Chondrocyte (in vitro differentiated cells): ENCODE results near the gene SFRP2. TPM values are rescaled to one million over a fixed set of nuclear protein-coding genes. Genes with fewer than 3 reads are reported as not detected.

Experiments used
- DNase-seq: peaks from one replicate; pipeline ENCODE4 v3.0.0; 2021; ENCODE audit warnings: mixed read lengths, low spot score
- H3K27ac Mint-ChIP-seq: one replicate; pipeline ENCODE4 v1.8.0; 2021; ENCODE audit warnings: mild to moderate bottlenecking, moderate library complexity, mixed read lengths; ENCODE audit not compliant: unreplicated experiment
- H3K27me3 Mint-ChIP-seq: 2 replicates; pipeline ENCODE4 v1.8.0; 2021; ENCODE audit warnings: low read depth, mixed read lengths
- H3K36me3 Mint-ChIP-seq: 2 replicates; pipeline ENCODE4 v1.8.0; 2021; ENCODE audit warnings: low read depth, mixed read lengths
- H3K4me1 Mint-ChIP-seq: 2 replicates; pipeline ENCODE4 v1.8.0; 2021; ENCODE audit warnings: low read depth, mild to moderate bottlenecking, mixed read lengths
- H3K4me3 Mint-ChIP-seq: one replicate; pipeline ENCODE4 v1.8.0; 2021; ENCODE audit warnings: mild to moderate bottlenecking, moderate library complexity, mixed read lengths; ENCODE audit not compliant: unreplicated experiment
- H3K9me3 Mint-ChIP-seq: 2 replicates; pipeline ENCODE4 v1.8.0; 2021; ENCODE audit warnings: low read depth, mixed read lengths
- CTCF ChIP-seq: fragments of 200-600 bp; sonication (generic); IDR thresholded peaks from 2 replicates; pipeline ENCODE4 v1.5.0; 2021; ENCODE audit warnings: antibody characterized with exemption, mild to moderate bottlenecking, moderate library complexity
- total RNA-seq: library from RNA; stranded (reverse); gene quantifications from 3 replicates; pipeline ENCODE4 v1.2.1, GENCODE V29; 2021

The SFRP2 gene
- total RNA-seq, 1 donor from 2014 or later = 120 TPM

- Mint-ChIP-seq H3K4me3 (peak overlapping the region; percentile 81), H3K9me3 (no peaks in the 10 kb centered on the region), H3K27ac (no peak overlapping the region), H3K27me3 (peaks cover 34% of the 10 kb centered on the region), H3K36me3 (peaks cover 14% of the 10 kb centered on the region), H3K4me1 (peaks cover 59% of the 10 kb centered on the region)
- DNase-seq = no peak
- TF ChIP-seq CTCF = no peak
These were observed 1.8 kb downstream of the SFRP2 start for GRCh38 chr4:153787061-153787560.

GRCh38 chr4:153785910-153786721, 2.8 kb downstream of the SFRP2 start:
- Mint-ChIP-seq H3K27me3 (peaks cover 29% of the 10 kb centered on the region), H3K4me1 (peaks cover 56% of the 10 kb centered on the region), H3K27ac (no peak overlapping the region), H3K9me3 (no peaks in the 10 kb centered on the region), H3K36me3 (peaks cover 22% of the 10 kb centered on the region), H3K4me3 (peak overlapping the region; percentile 81)
- no peak for DNase-seq
- TF ChIP-seq CTCF = peak; percentile 84

GRCh38 chr4:153784166-153784699, 4.7 kb downstream of the SFRP2 start:
- Mint-ChIP-seq H3K36me3 (peaks cover 20% of the 10 kb centered on the region), H3K27me3 (peaks cover 19% of the 10 kb centered on the region), H3K27ac (peak overlapping the region; percentile 42), H3K9me3 (no peaks in the 10 kb centered on the region), H3K4me3 (no peak overlapping the region), H3K4me1 (peaks cover 42% of the 10 kb centered on the region)
- DNase-seq = no peak
- no peak for TF ChIP-seq CTCF

- no peak for TF ChIP-seq CTCF
- H3K4me3 Mint-ChIP-seq = no peak overlapping the region
These were observed 6.3 kb downstream of the SFRP2 start for GRCh38 chr4:153782581-153782980.

GRCh38 chr4:153781717-153782416, 7.0 kb downstream of the SFRP2 start:
- no peak for DNase-seq
- Mint-ChIP-seq H3K4me1 (peaks cover 24% of the 10 kb centered on the region), H3K27me3 (peaks cover under 1% of the 10 kb centered on the region), H3K9me3 (peaks cover 4% of the 10 kb centered on the region), H3K4me3 (no peak overlapping the region), H3K36me3 (peaks cover 20% of the 10 kb centered on the region), H3K27ac (no peak overlapping the region)
- TF ChIP-seq CTCF = peak; percentile 24

More at GRCh38 chr4:153782581-153782980, 6.3 kb downstream of the SFRP2 start:
- peaks cover 20% of the 10 kb centered on the region for H3K36me3 Mint-ChIP-seq
- H3K4me1 Mint-ChIP-seq = peaks cover 30% of the 10 kb centered on the region
- H3K27me3 Mint-ChIP-seq = peaks cover 6% of the 10 kb centered on the region
- no peak overlapping the region for H3K27ac Mint-ChIP-seq
- peaks cover 4% of the 10 kb centered on the region for H3K9me3 Mint-ChIP-seq
- no peak for DNase-seq
